Hematopoietic multipotent progenitor cell (in vitro differentiated cells): ENCODE measurements around the gene MYRIP. TPM values are rescaled to one million over a fixed set of nuclear protein-coding genes. Genes with fewer than 3 reads are reported as not detected.

Experiments
- DNase-seq, 3 donors: peaks; one replicate each; pipeline ENCODE4 v3.0.0-alpha.2; 2011 to 2015; ENCODE audit warnings: low read depth in 2 of 3, low spot score in 2 of 3
- total RNA-seq: library from RNA; depleted of rRNA; stranded (reverse); fragments of >200 nt; gene quantifications from one replicate; pipeline ENCODE4 v1.2.3, GENCODE V29; 2012

Gene MYRIP
- total RNA-seq, 1 donor: under 0.01 TPM

- DNase-seq: no peak
Observed at GRCh38 chr3:40216471-40216870, 407.1 kb downstream of the MYRIP start.

DNA sequence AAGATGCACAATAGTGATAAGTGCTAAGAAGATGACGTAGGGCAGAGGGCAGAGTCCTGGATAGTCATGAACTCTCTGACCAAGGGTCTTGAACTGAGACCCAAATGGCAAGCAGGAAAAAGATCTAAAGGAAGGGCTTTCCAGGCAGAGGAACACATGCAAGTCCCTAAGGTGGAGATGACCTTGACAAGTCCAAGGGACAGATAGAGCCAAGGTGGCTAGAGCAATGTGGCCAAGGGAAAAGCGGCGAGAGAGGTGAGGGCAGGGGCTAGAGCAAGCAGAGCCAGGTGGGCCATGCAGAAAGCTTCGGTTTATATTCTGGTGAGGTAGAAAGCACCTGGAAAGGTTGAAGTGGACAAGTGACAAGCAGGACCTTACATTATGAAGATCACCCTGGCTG is 414.4 kb downstream of the MYRIP start:
- DNase-seq: no peak

DNA sequence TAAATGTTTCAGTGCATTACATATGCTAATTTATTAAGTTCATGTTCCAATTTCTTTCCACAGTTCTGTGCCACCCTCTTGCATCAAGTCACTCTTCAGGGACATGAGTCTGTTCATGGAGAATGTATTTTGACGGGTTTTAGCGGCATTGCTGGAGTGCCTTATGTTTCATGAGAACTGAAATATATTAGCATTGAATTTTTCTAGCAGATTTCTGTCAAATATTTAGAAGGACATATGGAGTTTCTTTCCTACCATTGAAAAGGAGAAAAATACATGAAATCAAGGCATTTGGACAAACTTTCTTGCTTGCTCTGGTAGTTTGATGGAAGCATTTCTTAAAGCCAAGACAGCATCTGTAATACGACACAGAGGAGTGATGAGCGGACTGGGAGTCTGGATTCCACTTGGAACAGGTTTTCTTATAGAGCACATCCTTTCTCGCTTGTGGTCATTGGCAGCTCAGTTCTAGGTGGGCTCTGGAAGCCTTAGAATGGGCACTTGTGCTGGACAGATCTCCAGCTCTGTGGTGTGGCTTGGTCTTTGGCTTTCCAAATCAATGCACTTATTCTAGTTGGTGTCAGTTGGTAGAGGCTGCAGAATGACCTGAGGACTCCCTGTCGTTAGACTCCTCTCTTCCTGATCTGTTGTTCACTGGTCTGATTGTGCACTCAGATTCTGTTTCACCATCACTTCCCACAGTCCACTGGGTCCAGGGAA is 415.5 kb downstream of the MYRIP start:
- no peak for DNase-seq

DNA sequence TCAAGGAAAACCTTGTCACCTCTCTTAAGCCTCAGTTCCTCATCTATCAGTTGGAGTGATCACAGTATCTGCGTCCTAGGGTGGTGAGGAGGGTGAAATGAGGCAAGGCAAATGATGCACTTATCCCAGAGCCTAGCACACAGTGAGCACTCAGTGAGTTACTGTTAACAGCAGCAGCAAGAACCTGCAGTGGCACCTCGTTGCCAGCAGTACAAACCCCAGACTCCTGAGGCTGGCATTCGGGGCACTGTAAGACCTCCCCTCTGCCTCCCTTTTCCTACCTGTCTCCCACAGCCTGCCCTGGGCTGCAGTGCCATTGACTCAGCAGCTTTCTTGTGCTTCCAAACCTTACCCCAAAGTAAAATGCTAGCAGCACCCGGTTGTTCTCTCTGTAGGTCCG is 417.2 kb downstream of the MYRIP start:
- DNase-seq: no peak

DNA sequence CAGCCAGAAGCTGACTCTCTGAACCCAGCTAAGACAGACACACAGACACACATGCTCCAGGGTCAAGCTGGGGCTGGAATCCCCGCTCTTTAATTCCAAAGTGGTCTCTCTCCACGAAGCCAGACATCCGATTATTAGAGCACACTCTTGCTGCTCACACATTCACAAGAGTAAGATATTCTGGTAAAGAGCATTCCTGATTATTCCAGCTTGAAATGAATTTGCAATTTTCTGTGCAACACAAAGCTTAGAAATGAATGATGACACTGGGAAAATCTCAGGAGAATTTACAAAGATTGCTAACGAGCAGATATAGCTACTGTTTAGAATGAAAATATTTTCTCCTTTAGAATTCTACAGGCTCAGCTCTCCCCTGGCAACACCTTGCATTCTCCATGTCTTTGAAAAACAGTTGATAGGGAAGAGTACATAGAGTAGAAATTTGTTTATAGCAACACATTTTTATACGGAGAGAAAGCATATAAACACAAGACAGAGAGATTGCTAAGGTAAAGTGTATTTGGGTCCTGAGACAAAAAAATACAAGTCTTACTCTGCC is 419.5 kb downstream of the MYRIP start:
- DNase-seq: no peak

DNA sequence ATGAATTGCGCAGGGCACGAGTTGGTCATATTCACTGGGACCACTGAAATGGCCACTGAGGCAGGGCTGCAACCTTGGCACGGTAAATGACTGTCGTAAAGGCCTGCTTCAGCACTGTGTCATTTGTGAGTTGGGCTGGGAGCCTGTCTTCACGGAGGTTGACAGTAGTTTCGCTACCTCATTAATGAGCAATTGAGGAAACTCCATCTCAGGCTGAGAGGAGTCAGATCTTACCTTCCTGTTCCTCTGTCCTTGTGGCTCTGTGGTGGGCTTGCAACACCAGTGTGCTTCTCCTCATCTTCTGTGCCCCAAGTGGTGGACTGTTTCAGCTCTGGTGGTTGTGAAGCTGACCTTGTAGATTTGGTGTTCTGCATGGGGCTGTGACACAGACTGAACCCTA is 420.0 kb downstream of the MYRIP start:
- peak in 1 of 3 donors; percentile 6 for DNase-seq

DNA sequence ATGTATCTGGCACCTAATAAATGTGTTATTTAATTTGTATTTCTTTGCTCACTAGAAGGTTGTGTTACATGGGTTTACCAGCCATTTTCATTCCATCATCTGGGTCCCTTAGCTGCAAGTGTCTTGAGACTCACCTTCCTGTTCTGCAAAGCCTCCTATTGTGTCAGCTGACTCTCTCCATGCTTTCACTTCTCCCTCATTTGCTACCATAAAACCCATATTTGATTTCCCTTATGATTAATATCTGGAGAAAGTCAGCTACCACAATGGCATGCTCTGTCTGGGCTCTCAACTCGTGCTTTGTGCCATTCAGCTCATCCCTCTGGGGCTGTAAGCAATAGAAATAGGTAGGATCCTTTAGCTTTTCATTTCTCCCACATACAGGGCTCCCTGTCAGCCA is 420.6 kb downstream of the MYRIP start:
- DNase-seq: no peak

DNA sequence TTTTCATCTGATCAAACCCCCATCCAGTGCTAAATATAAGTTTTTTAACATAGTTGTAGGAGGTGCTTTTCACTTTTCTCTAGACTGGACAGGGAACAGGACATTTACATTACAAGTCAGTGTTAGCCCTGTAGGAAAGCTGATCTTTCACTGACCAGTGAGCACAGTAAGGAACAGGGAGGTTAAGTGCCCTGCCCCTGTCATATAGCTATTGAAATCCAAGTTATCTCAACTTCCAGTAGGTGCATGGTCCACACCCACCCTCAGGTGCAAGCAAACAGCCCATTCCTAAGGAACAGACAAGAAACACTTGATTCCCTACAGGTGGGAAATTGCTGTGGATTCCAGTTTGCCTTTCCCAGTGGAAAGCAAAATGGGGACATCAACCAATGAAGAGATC is 421.0 kb downstream of the MYRIP start:
- DNase-seq: no peak

DNA sequence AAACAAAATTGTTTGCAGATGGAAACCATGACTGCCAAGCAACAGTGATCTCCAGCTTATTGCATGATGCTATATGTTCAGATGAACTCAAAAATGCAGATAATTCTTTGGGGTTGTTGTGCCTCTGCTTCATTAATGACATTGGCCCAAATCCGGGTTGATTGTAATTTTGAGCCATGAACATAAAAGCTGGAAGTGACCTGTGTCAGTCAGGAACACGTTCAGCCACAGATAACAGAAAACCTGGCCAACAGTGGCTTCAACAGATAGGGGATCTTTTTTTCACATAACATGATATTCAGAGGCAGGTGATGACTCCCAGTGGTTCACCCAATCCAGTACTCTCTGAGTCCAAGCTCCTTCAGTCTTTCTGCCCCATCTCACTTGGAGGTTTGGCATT is 423.2 kb downstream of the MYRIP start:
- no peak for DNase-seq

- no peak for DNase-seq
Observed at GRCh38 chr3:40237159-40237558, 427.8 kb downstream of the MYRIP start.

DNA sequence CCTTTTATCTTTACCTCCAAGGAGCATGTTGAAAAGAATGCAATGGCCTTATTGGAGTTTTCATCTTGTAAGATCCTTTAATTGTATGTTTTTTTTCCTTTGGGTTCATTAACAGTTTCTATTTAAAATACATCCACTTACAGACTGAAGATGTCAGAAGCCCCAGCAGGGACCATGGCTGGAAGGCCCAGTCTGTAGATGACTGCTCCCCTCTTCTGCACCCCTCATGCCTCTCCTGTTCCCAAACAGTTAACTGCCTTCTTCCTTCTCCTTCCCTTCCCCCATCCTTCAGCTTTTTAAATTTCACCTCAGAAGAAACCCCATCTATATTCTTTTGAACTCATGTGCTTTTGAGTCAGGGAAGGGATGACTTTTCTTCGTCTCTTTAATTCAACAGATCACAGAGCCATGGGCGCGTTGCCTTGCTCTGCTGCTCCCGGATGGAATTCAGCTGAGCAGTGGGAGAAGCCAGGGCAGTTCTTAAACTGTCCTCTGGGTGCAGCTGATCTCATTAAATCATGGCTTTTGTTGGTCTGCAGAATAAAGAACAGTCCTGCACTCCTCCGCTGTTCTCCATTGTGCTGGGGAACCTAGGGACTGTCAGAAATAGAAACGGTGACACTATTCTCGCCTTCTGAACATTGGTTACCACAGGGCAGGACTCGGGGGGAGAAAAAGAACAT is 428.6 kb downstream of the MYRIP start:
- DNase-seq: no peak

DNA sequence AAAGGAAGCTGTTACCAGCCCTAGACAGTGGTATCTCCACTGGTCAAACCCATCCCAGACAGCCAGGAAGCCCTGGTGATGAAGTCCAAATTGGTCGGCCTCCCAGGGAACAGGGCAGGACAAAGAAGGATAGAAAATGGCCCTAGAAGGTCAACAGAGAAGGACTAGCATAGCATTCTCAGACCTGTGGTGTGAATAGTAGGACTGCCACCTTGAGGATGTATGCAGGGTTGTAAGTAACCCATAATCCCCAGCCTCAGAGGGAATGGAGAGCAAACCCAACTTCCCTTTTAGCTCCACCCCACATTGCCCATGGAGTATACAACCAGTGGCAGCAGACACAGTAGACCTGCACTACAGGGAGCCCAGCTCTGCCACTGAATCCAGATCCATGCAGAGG is 431.5 kb downstream of the MYRIP start:
- no peak for DNase-seq

GRCh38 chr3:40242216-40242615 is 432.8 kb downstream of the MYRIP start:
- no peak for DNase-seq

DNA sequence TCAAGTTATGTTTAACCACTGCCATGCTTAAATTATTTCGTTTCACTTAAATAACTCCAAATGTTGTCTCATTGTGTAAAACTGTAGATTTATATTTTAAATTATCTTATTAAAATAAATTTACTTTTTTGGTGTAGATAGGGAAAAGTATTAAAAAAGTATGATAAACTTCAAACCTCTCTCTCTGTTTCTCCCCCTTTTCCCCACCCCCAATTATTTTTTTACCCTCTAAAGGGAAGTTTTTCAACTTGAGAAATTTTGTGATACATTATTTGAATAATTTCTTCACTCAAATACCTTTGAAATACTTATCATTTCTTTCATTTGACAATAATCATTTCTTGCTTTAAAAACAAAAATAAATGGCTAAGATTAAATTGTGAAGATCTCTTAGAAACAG is 433.2 kb downstream of the MYRIP start:
- DNase-seq: no peak

DNA sequence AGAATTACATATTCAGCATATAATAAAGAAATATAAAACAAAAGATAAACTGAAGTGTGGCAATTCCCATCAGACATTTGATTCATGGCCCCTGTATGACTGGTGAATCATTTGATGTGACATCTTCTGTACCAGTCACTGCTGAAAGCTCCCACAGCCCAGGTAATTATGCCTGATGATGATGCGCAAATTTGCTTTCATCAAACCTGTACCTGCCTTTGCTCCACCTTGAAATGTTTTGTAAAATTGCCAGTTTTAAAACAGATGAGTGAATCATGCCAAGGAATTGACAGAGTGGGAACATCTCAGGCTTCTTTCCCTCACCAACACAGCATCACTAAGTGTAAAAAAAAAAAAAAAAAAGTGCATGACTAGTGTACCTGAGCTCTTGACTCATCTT is 433.6 kb downstream of the MYRIP start:
- no peak for DNase-seq

GRCh38 chr3:40247714-40248454 is 438.5 kb downstream of the MYRIP start:
- no peak for DNase-seq

- DNase-seq: no peak
Observed at GRCh38 chr3:40248591-40248990, 439.2 kb downstream of the MYRIP start.

GRCh38 chr3:40249168-40249567 is 439.8 kb downstream of the MYRIP start:
- no peak for DNase-seq

GRCh38 chr3:40254491-40254890 is 445.1 kb downstream of the MYRIP start:
- DNase-seq: no peak

DNA sequence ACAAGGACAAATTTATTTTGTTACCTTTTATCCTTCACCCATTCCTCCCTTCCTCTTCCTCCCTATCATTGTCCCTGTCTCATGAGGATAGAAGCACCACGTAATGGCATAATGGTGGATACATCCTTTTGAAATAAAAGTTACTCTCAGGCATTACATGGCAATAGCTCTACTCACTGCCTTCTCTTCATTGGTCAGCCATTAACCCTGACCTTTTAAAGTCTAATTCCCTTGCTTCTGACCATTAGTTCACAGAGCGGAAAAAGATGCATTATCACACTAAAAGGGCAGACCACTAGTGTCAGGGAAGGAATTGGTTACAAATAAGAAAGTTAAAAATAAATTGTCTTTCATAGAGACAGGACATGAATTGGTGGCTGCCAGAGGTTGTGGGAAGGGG is 445.5 kb downstream of the MYRIP start:
- DNase-seq: no peak

GRCh38 chr3:40255532-40255931 is 446.1 kb downstream of the MYRIP start:
- DNase-seq: no peak

DNA sequence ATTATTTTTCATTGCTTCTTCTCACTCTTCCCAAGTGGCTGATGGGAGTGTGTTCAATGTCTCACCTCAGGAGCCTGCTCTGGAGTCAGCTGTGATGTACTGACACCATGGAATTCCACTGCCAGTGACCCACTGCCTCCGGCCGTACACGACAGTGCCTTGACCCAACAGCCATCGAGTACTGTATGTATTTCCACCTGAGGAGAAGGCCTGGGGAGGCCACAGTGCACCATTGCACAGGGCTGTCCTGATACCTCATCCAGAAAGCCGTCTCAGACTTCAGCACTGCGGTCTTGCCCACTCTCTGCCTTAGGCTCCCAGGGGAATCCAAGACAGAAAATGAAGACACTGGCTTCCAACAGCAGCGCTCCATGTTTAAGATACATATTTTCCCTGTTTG is 448.7 kb downstream of the MYRIP start:
- DNase-seq: no peak
